H1 (cell line): ENCODE measurements around the gene GRIK4.

Source experiments
- BCL11A ChIP-seq, 2 experiments: IDR thresholded peaks; one replicate each; pipeline ENCODE4 v1.6.1; 2011; ENCODE audit warnings: low read depth in 2 of 2, low read length in 2 of 2, mild to moderate bottlenecking in 2 of 2
- CHD1 ChIP-seq: IDR thresholded peaks from 2 replicates; pipeline ENCODE4 v1.6.1; 2012; ENCODE audit warnings: low read depth, low read length, improper control_type of control experiment
- CHD2 ChIP-seq: IDR thresholded peaks from 2 replicates; pipeline ENCODE4 v1.6.1; 2012; ENCODE audit warnings: low read length, improper control_type of control experiment
- EGR1 ChIP-seq: IDR thresholded peaks from 2 replicates; pipeline ENCODE4 v1.6.1; 2011; ENCODE audit warnings: low read depth, low read length, borderline replicate concordance
- EZH2 ChIP-seq: fragments of 200-600 bp; sonication (generic); IDR thresholded peaks from 2 replicates; pipeline ENCODE4 v1.7.1; 2012; ENCODE audit warnings: low read depth, mild to moderate bottlenecking, moderate library complexity, low read length, inconsistent platforms; ENCODE audit not compliant: severe bottlenecking
- JUN ChIP-seq: IDR thresholded peaks from 2 replicates; pipeline ENCODE4 v1.6.1; 2011; ENCODE audit warnings: low read depth, mild to moderate bottlenecking, improper control_type of control experiment, low read length
- KDM5A ChIP-seq: fragments of 200-600 bp; IDR thresholded peaks from 2 replicates; pipeline ENCODE4 v1.7.1; 2012; ENCODE audit warnings: mild to moderate bottlenecking, low read length, inconsistent platforms, mixed read lengths
- PHF8 ChIP-seq: fragments of 200-600 bp; sonication (generic); conservative IDR thresholded peaks from 2 replicates; pipeline ENCODE4 v1.7.1; 2012; ENCODE audit warnings: low read depth, mild to moderate bottlenecking, inconsistent platforms, low read length, moderate library complexity
- POLR2AphosphoS5 ChIP-seq: IDR thresholded peaks from 2 replicates; pipeline ENCODE4 v1.6.1; 2011; ENCODE audit warnings: low read depth, low read length
- SIN3A ChIP-seq, 2 experiments: IDR thresholded peaks in 1 of 2; conservative IDR thresholded peaks in 1 of 2; 2 replicates each; pipeline ENCODE4 v1.6.1; 2011 to 2012; ENCODE audit warnings: low read length in 2 of 2, improper control_type of control experiment in 1 of 2, low read depth in 1 of 2, mild to moderate bottlenecking in 1 of 2
- ZNF274 ChIP-seq: IDR thresholded peaks from 2 replicates; pipeline ENCODE4 v1.7.0; 2012; ENCODE audit warnings: low read length, borderline replicate concordance; ENCODE audit errors: extremely low read depth
- TF ChIP-seq, protein P1 (sequence below), 3 experiments: IDR thresholded peaks; 1 replicate in 2 of 3; 2 replicates in 1 of 3; pipeline versions ENCODE4 v1.5.1 to v1.6.1; 2011; ENCODE audit warnings: low read length in 3 of 3, mild to moderate bottlenecking in 3 of 3, inconsistent platforms in 2 of 3, low read depth in 1 of 3, moderate library complexity in 1 of 3; ENCODE audit not compliant: insufficient read depth in 1 of 3; ENCODE audit errors: control extremely low read depth in 1 of 3
- TF ChIP-seq, protein P2 (sequence below): IDR thresholded peaks from 2 replicates; pipeline ENCODE4 v1.6.1; 2011; ENCODE audit warnings: low read length, improper control_type of control experiment

DNA sequence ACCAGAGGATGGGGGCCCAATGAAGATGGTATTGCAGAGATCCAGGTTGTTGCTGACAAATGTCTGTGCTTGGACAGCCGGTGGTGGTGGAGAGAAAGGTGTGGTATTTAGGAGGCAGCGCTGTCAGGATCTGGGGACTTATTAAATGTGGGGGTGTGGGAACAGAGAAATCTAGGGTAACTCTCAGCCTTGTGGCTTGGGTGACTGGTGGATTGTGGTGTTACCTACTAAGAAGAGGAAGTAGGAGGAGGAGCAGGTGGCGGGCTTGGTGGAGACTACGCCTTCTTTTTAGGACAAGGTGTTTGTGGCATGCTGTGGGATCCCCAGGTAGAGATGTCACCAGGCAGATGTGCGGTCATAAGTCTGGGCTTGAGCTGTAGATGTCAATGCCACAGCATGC is 144.0 kb downstream of the GRIK4 start:
- TF ChIP-seq, protein P1, sequence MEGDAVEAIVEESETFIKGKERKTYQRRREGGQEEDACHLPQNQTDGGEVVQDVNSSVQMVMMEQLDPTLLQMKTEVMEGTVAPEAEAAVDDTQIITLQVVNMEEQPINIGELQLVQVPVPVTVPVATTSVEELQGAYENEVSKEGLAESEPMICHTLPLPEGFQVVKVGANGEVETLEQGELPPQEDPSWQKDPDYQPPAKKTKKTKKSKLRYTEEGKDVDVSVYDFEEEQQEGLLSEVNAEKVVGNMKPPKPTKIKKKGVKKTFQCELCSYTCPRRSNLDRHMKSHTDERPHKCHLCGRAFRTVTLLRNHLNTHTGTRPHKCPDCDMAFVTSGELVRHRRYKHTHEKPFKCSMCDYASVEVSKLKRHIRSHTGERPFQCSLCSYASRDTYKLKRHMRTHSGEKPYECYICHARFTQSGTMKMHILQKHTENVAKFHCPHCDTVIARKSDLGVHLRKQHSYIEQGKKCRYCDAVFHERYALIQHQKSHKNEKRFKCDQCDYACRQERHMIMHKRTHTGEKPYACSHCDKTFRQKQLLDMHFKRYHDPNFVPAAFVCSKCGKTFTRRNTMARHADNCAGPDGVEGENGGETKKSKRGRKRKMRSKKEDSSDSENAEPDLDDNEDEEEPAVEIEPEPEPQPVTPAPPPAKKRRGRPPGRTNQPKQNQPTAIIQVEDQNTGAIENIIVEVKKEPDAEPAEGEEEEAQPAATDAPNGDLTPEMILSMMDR (IDR thresholded peaks at IDR 0.05; ENCODE audit: control extremely low read depth in 1 of 3, insufficient read depth in 1 of 3, low read depth in 1 of 3, low read length in 3 of 3), result no peak
- TF ChIP-seq EZH2 (no peak), PHF8 (no peak), KDM5A (no peak), POLR2AphosphoS5 (no peak), EGR1 (no peak), CHD1 (no peak), ZNF274 (no peak), SIN3A (conservative IDR thresholded peaks at IDR 0.05 in 1 of 2, IDR thresholded peaks at IDR 0.05 in 1 of 2; ENCODE audit: low read depth in 1 of 2, low read length in 2 of 2) (no peak), CHD2 (no peak), JUN (no peak), BCL11A (IDR thresholded peaks at IDR 0.05; ENCODE audit: low read depth in 2 of 2, low read length in 2 of 2) (no peak)
- TF ChIP-seq, protein P2, sequence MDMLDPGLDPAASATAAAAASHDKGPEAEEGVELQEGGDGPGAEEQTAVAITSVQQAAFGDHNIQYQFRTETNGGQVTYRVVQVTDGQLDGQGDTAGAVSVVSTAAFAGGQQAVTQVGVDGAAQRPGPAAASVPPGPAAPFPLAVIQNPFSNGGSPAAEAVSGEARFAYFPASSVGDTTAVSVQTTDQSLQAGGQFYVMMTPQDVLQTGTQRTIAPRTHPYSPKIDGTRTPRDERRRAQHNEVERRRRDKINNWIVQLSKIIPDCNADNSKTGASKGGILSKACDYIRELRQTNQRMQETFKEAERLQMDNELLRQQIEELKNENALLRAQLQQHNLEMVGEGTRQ, result no peak
